H1 (cell line): ENCODE data around the gene PKD1L1. TPM values are rescaled to one million over a fixed set of nuclear protein-coding genes. Genes with fewer than 3 reads are reported as not detected.
"Not testable (repeated sequence)": the region's sequence is repeated elsewhere in the genome, so short reads cannot be mapped to it uniquely, and the experiment has no call there.

Source experiments
- CTCF ChIA-PET: fragments of 300-600 bp; sonication (Branson Sonifier 250); formaldehyde crosslinking; loops from one replicate; lab custom pipeline; 2021; ENCODE audit not compliant: partially characterized antibody; lab: Charles Lee
- POLR2A ChIA-PET: fragments of 300-600 bp; sonication (Branson Sonifier 250); formaldehyde crosslinking; loops from one replicate; lab custom pipeline; 2021; ENCODE audit warnings: inconsistent platforms; ENCODE audit not compliant: partially characterized antibody; lab: Charles Lee
- DNase-seq, 2 experiments: peaks; one replicate each; pipeline versions ENCODE4 v3.0.0 to v3.0.0-alpha.2; 2010 to 2022; ENCODE audit warnings: low spot score in 2 of 2, low read depth in 1 of 2, mixed read lengths in 1 of 2
- FAIRE-seq: peaks from 2 replicates; lab custom pipeline; 2011; peaks lifted over from hg19 to GRCh38; lab: Jason Lieb, UNC
- H2AFZ ChIP-seq: 2 replicates; pipeline ENCODE4 v1.8.1; 2012; ENCODE audit warnings: low read length, inconsistent platforms
- H2AK5ac ChIP-seq: 2 replicates; pipeline ENCODE4 v1.6.1; 2013; ENCODE audit warnings: low read depth, low read length
- H2BK120ac ChIP-seq: replicated peaks from 2 replicates; pipeline ENCODE3; 2013; ENCODE audit warnings: low read depth, low read length, inconsistent platforms
- H2BK12ac ChIP-seq: 2 replicates; pipeline ENCODE4 v1.6.1; 2013; ENCODE audit warnings: low read depth, low read length
- H2BK15ac ChIP-seq: 2 replicates; pipeline ENCODE4 v1.6.1; 2013; ENCODE audit warnings: low read length
- H2BK20ac ChIP-seq: 2 replicates; pipeline ENCODE4 v1.6.1; 2013; ENCODE audit warnings: low read length
- H2BK5ac ChIP-seq: 2 replicates; pipeline ENCODE4 v1.6.1; 2013; ENCODE audit warnings: low read depth, low read length
- H3K14ac ChIP-seq: 2 replicates; pipeline ENCODE4 v1.6.1; 2013; ENCODE audit warnings: inconsistent platforms; ENCODE audit not compliant: insufficient read length
- H3K18ac ChIP-seq: 2 replicates; pipeline ENCODE4 v1.6.1; 2013; ENCODE audit warnings: low read length; ENCODE audit errors: extremely low read depth
- H3K23ac ChIP-seq: 2 replicates; pipeline ENCODE4 v1.6.1; 2013; ENCODE audit warnings: inconsistent platforms; ENCODE audit not compliant: insufficient read length
- H3K23me2 ChIP-seq: 2 replicates; pipeline ENCODE4 v1.6.1; 2013; ENCODE audit warnings: low read depth, low read length
- H3K27ac ChIP-seq: 2 replicates; pipeline ENCODE4 v1.6.1; 2011; ENCODE audit warnings: low read depth, low read length, inconsistent platforms
- H3K27me3 ChIP-seq, 4 experiments: replicated peaks in 1 of 4; 1 replicate in 1 of 4; 2 replicates in 3 of 4; pipeline versions ENCODE4 v1.6.1 to v1.8.1; 2011 to 2013; ENCODE audit warnings: low read length in 3 of 4, mild to moderate bottlenecking in 3 of 4, inconsistent platforms in 2 of 4, mixed read lengths in 2 of 4, moderate library complexity in 1 of 4; ENCODE audit not compliant: control insufficient read depth in 3 of 4, insufficient read depth in 3 of 4; ENCODE audit errors: extremely low read depth in 1 of 4
- H3K36me3 ChIP-seq, 4 experiments: 2 replicates each; pipeline versions ENCODE4 v1.6.1 to v1.8.1; 2011 to 2013; ENCODE audit warnings: mild to moderate bottlenecking in 4 of 4, low read length in 3 of 4, moderate library complexity in 2 of 4, control low read depth in 1 of 4, inconsistent platforms in 1 of 4; ENCODE audit not compliant: insufficient read depth in 4 of 4, control insufficient read depth in 2 of 4
- H3K4ac ChIP-seq: replicated peaks from 2 replicates; pipeline ENCODE3; 2013; ENCODE audit warnings: low read length, low read depth, mixed read lengths, inconsistent platforms; ENCODE audit not compliant: insufficient read length
- H3K4me1 ChIP-seq, 4 experiments: replicated peaks in 1 of 4; 1 replicate in 1 of 4; 2 replicates in 3 of 4; pipeline versions ENCODE4 v1.6.1 to v1.8.1; 2011 to 2013; ENCODE audit warnings: low read length in 3 of 4, inconsistent platforms in 2 of 4, mixed read lengths in 1 of 4; ENCODE audit not compliant: insufficient read depth in 4 of 4, control insufficient read depth in 3 of 4
- H3K4me2 ChIP-seq, 2 experiments: 2 replicates each; pipeline versions ENCODE4 v1.6.1 to v1.8.1; 2011 to 2013; ENCODE audit warnings: low read depth in 2 of 2, low read length in 2 of 2, control low read depth in 1 of 2, inconsistent platforms in 1 of 2, mild to moderate bottlenecking in 1 of 2; ENCODE audit not compliant: insufficient read depth in 1 of 2
- H3K4me3 ChIP-seq, 4 experiments: fragments of 200-600, 300-600 bp in 1 of 4; sonication (generic), shearing (Covaris generic), sonication (Bioruptor Twin) in 1 of 4; 2 replicates each; pipeline versions ENCODE4 v1.5.1 to v1.8.1; 2011 to 2016; ENCODE audit warnings: low read length in 4 of 4, low read depth in 3 of 4, control low read depth in 2 of 4, inconsistent platforms in 2 of 4, mild to moderate bottlenecking in 2 of 4, mixed read lengths in 1 of 4, moderate library complexity in 1 of 4; ENCODE audit not compliant: insufficient read depth in 2 of 4; ENCODE audit errors: extremely low read depth in 1 of 4
- H3K56ac ChIP-seq: replicated peaks from 2 replicates; pipeline ENCODE3; 2013; ENCODE audit warnings: low read depth, mild to moderate bottlenecking, mixed read lengths, low read length, inconsistent platforms; ENCODE audit not compliant: insufficient read length
- H3K79me1 ChIP-seq: 2 replicates; pipeline ENCODE4 v1.6.1; 2013; ENCODE audit warnings: low read depth, low read length, control low read depth
- H3K79me2 ChIP-seq, 2 experiments: 2 replicates each; pipeline versions ENCODE4 v1.6.1 to v1.8.1; 2012 to 2013; ENCODE audit warnings: low read length in 2 of 2, mild to moderate bottlenecking in 2 of 2, inconsistent platforms in 1 of 2; ENCODE audit not compliant: insufficient read depth in 2 of 2, control insufficient read depth in 1 of 2
- H3K9ac ChIP-seq, 4 experiments: replicated peaks in 1 of 4; 1 replicate in 1 of 4; 2 replicates in 3 of 4; pipeline versions ENCODE4 v1.6.1 to v1.8.1; 2011 to 2013; ENCODE audit warnings: low read depth in 3 of 4, low read length in 3 of 4, control low read depth in 2 of 4, mild to moderate bottlenecking in 2 of 4, moderate library complexity in 2 of 4, inconsistent platforms in 1 of 4; ENCODE audit errors: extremely low read depth in 1 of 4
- H3K9me3 ChIP-seq, 2 experiments: 2 replicates each; pipeline versions ENCODE4 v1.6.1 to v1.8.1; 2012 to 2013; ENCODE audit warnings: mild to moderate bottlenecking in 2 of 2, moderate library complexity in 2 of 2, control low read depth in 1 of 2, inconsistent platforms in 1 of 2, low read depth in 1 of 2, low read length in 1 of 2, mixed read lengths in 1 of 2; ENCODE audit not compliant: insufficient read depth in 2 of 2
- H4K20me1 ChIP-seq, 2 experiments: replicated peaks in 1 of 2; 2 replicates each; pipeline versions ENCODE3 to v1.8.1; 2011 to 2013; ENCODE audit warnings: inconsistent platforms in 2 of 2, low read length in 2 of 2, mild to moderate bottlenecking in 1 of 2; ENCODE audit not compliant: insufficient read depth in 2 of 2, control insufficient read depth in 1 of 2
- H4K5ac ChIP-seq: 2 replicates; pipeline ENCODE4 v1.6.1; 2013; ENCODE audit warnings: low read length, low read depth, mixed read lengths, inconsistent platforms; ENCODE audit not compliant: insufficient read length
- H4K8ac ChIP-seq: 2 replicates; pipeline ENCODE4 v1.8.0; 2013; ENCODE audit warnings: mild to moderate bottlenecking, moderate library complexity, low read length, inconsistent platforms; ENCODE audit not compliant: insufficient read depth; ENCODE audit errors: extremely low read depth
- H4K91ac ChIP-seq: replicated peaks from 2 replicates; pipeline ENCODE3; 2013; ENCODE audit warnings: low read length, mixed read lengths, inconsistent platforms; ENCODE audit not compliant: insufficient read length
- ATF2 ChIP-seq: IDR thresholded peaks from 2 replicates; pipeline ENCODE4 v1.6.1; 2012; ENCODE audit warnings: low read length, inconsistent platforms
- WGBS, 2 experiments: shearing (Covaris generic) in 1 of 2; methylation state at CpG; one replicate each; pipeline versions ENCODE4 v1.1.6 to v1.1.7; 2013 to 2015; ENCODE audit warnings: low lambda C conversion rate in 2 of 2, mixed read lengths in 2 of 2, inconsistent platforms in 1 of 2, low coverage in 1 of 2, missing lambda C conversion rate in 1 of 2; ENCODE audit not compliant: insufficient replicate concordance in 2 of 2, insufficient coverage in 1 of 2, insufficient read length in 1 of 2; ENCODE audit errors: extremely low coverage in 1 of 2, missing lambda C conversion rate in 1 of 2; 5-methylcytosine and 5-hydroxymethylcytosine counted together
- polyA plus RNA-seq, 7 experiments: library from polyadenylated mRNA; depleted of rRNA in 3 of 7; stranded (reverse) in 5 of 7; unstranded in 2 of 7; fragments of >200 nt in 5 of 7; fragments of 200-250 nt in 2 of 7; gene quantifications; 1 replicate in 5 of 7; 2 replicates in 1 of 7; 4 replicates in 1 of 7; pipeline versions ENCODE4 v1.2.1 to v1.2.3, GENCODE V29; 2011 to 2013; ENCODE audit warnings: missing spikeins in 2 of 7, mixed read lengths in 2 of 7
- total RNA-seq: library from RNA; stranded (reverse); fragmentation: NEBNext Ultra II Directional; extraction: Animal tissue kit (Norgen Biotek cat#: 25700); gene quantifications from 2 replicates; pipeline ENCODE4 v1.2.1, GENCODE V29; 2021

The PKD1L1 gene
- total and polyA plus RNA-seq, 2 of the 8 experiments (the other 6 are each of a cell fraction or from before 2014, with no cell fraction given), result 0.22 to 0.35 TPM

GRCh38 chr7:47794016-47794415, 154.2 kb downstream of the PKD1L1 start (continued):
- no peak for TF ChIP-seq ATF2

- 63% methylated on average over 5 of the region's 5 CpGs; no CpG with 5 or more reads in 1 of the 2 experiments for WGBS, 2 experiments
- H4K8ac ChIP-seq, DNase-seq, POLR2A ChIA-PET, H3K4me1 ChIP-seq, H3K9me3 ChIP-seq, H3K79me1 ChIP-seq, H3K4ac ChIP-seq, H3K4me3 ChIP-seq, H3K56ac ChIP-seq, H3K4me2 ChIP-seq, H3K18ac ChIP-seq, H2BK5ac ChIP-seq, FAIRE-seq, H2AFZ ChIP-seq, H3K27me3 ChIP-seq, H4K5ac ChIP-seq, H3K23ac ChIP-seq, H2BK15ac ChIP-seq, H2AK5ac ChIP-seq, H3K79me2 ChIP-seq, H3K14ac ChIP-seq, H3K27ac ChIP-seq, H3K36me3 ChIP-seq, CTCF ChIA-PET, H2BK20ac ChIP-seq, H2BK120ac ChIP-seq, H4K91ac ChIP-seq, H3K23me2 ChIP-seq, H2BK12ac ChIP-seq, H3K9ac ChIP-seq, H4K20me1 ChIP-seq: not testable (repeated sequence)
Observed at GRCh38 chr7:47793186-47793585, 155.1 kb downstream of the PKD1L1 start.
